ENCODE data around the gene ATP5PD. TPM values are rescaled to one million over a fixed set of nuclear protein-coding genes. Genes with fewer than 3 reads are reported as not detected.

ATP5PD gene
- 195 and 212 TPM in 2 replicates for total RNA-seq
- long read RNA-seq, transcript ATP5PD-201 (6 exons, 603 nt) = major isoform, 30 of 40 reads
- long read RNA-seq, partial matches to known transcripts = 9 of 40 reads
- long read RNA-seq, other reads (novel, unspliced or antisense) = 1 of 40 reads

- H3K36me3 Mint-ChIP-seq (ENCODE audit: unreplicated experiment) = peaks cover 4% of the 10 kb centered on the region
- peak; percentile 99 for DNase-seq (ENCODE audit: extremely low spot score, unreplicated experiment)
- H3K4me1 Mint-ChIP-seq (ENCODE audit: unreplicated experiment) = peaks cover 32% of the 10 kb centered on the region
- H3K27me3 Mint-ChIP-seq (ENCODE audit: unreplicated experiment) = no peaks in the 10 kb centered on the region
- no peaks in the 10 kb centered on the region for H3K9me3 Mint-ChIP-seq (ENCODE audit: unreplicated experiment)
- TF ChIP-seq CTCF (IDR thresholded peaks at IDR 0.05) = no peak
- peak within 1 kb of the TSS; percentile 97 for H3K4me3 Mint-ChIP-seq (ENCODE audit: unreplicated experiment)
- peak within 1 kb of the TSS; percentile 94 for H3K27ac Mint-ChIP-seq (ENCODE audit: unreplicated experiment)
Measured at GRCh38 chr17:75046407-75047289, at the start of gene ATP5PD, which contains the start of gene KCTD2. TSS of gene ATP5PD (minus strand) at chr17:75046969. CDS start at chr17:75042650, 4,319 bp downstream. TSS of gene KCTD2 (plus strand) at chr17:75047225. CDS start at chr17:75047251, 26 bp downstream.

GRCh38 chr17:75096082-75096625 lies 49.4 kb upstream of the ATP5PD start:
- TF ChIP-seq CTCF (IDR thresholded peaks at IDR 0.05) = no peak
- no peak for DNase-seq (ENCODE audit: extremely low spot score, unreplicated experiment)
- H3K9me3 Mint-ChIP-seq (ENCODE audit: unreplicated experiment) = no peaks in the 10 kb centered on the region
- no peak overlapping the region for H3K4me3 Mint-ChIP-seq (ENCODE audit: unreplicated experiment)
- no peaks in the 10 kb centered on the region for H3K36me3 Mint-ChIP-seq (ENCODE audit: unreplicated experiment)
- H3K27me3 Mint-ChIP-seq (ENCODE audit: unreplicated experiment) = no peaks in the 10 kb centered on the region
- peaks cover 23% of the 10 kb centered on the region for H3K4me1 Mint-ChIP-seq (ENCODE audit: unreplicated experiment)
- H3K27ac Mint-ChIP-seq (ENCODE audit: unreplicated experiment) = peak overlapping the region; percentile 8

- DNase-seq (ENCODE audit: extremely low spot score, unreplicated experiment) = no peak
- no peaks in the 10 kb centered on the region for H3K36me3 Mint-ChIP-seq (ENCODE audit: unreplicated experiment)
Measured at GRCh38 chr17:75094871-75095399, 48.2 kb upstream of the ATP5PD start.

GRCh38 chr17:75093548-75094158 lies 46.9 kb upstream of the ATP5PD start:
- Mint-ChIP-seq H3K9me3 (ENCODE audit: unreplicated experiment) (no peaks in the 10 kb centered on the region), H3K4me1 (ENCODE audit: unreplicated experiment) (peaks cover 43% of the 10 kb centered on the region), H3K27ac (ENCODE audit: unreplicated experiment) (no peak overlapping the region), H3K36me3 (ENCODE audit: unreplicated experiment) (no peaks in the 10 kb centered on the region), H3K4me3 (ENCODE audit: unreplicated experiment) (no peak overlapping the region), H3K27me3 (ENCODE audit: unreplicated experiment) (no peaks in the 10 kb centered on the region)
- no peak for DNase-seq (ENCODE audit: extremely low spot score, unreplicated experiment)
- TF ChIP-seq CTCF (IDR thresholded peaks at IDR 0.05) = no peak

More at GRCh38 chr17:75094871-75095399, 48.2 kb upstream of the ATP5PD start:
- H3K9me3 Mint-ChIP-seq (ENCODE audit: unreplicated experiment) = no peaks in the 10 kb centered on the region
- H3K27ac Mint-ChIP-seq (ENCODE audit: unreplicated experiment) = no peak overlapping the region
- no peaks in the 10 kb centered on the region for H3K27me3 Mint-ChIP-seq (ENCODE audit: unreplicated experiment)
- no peak overlapping the region for H3K4me3 Mint-ChIP-seq (ENCODE audit: unreplicated experiment)
- peaks cover 33% of the 10 kb centered on the region for H3K4me1 Mint-ChIP-seq (ENCODE audit: unreplicated experiment)
- no peak for TF ChIP-seq CTCF (IDR thresholded peaks at IDR 0.05)
